Activated gamma-delta T cell treated with anti-CD3 and anti-CD28 coated beads, Interleukin-2, amount 50 U/mL, for 16 hours (primary cell): Measurements from ENCODE around the gene ING1.
"Not testable (repeated sequence)": the region's sequence is repeated elsewhere in the genome, so short reads cannot be mapped to it uniquely, and the experiment has no call there.

Experiments used
- DNase-seq: peaks from one replicate; pipeline ENCODE4 v3.0.0-alpha.2; 2020; ENCODE audit warnings: low read depth

ING1 gene

GRCh38 chr13:110695774-110696173, 17.7 kb upstream of the ING1 start:
- DNase-seq = not testable (repeated sequence)

GRCh38 chr13:110696776-110697175, 16.7 kb upstream of the ING1 start:
- DNase-seq = no peak

DNA sequence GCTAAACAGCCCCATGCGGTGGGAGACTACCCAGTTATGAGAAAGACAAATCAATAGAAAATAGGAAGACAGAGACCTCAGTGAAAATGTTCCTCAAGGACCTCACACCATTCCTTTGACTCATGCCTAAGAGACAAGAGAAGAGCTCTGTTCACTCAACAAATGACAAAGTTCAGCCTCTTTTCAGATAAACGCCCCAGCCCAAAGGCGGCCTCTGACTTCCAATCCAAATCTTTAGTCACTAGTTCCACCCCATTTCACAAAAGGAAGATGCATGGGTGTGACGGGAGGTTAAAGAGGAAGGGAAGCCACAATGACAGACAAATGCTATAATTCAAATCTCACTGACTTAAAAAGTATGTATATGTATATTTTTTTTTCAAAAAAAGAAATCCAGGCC, 15.7 kb upstream of the ING1 start:
- no peak for DNase-seq

GRCh38 chr13:110698689-110699088, 14.8 kb upstream of the ING1 start:
- DNase-seq = no peak

DNA sequence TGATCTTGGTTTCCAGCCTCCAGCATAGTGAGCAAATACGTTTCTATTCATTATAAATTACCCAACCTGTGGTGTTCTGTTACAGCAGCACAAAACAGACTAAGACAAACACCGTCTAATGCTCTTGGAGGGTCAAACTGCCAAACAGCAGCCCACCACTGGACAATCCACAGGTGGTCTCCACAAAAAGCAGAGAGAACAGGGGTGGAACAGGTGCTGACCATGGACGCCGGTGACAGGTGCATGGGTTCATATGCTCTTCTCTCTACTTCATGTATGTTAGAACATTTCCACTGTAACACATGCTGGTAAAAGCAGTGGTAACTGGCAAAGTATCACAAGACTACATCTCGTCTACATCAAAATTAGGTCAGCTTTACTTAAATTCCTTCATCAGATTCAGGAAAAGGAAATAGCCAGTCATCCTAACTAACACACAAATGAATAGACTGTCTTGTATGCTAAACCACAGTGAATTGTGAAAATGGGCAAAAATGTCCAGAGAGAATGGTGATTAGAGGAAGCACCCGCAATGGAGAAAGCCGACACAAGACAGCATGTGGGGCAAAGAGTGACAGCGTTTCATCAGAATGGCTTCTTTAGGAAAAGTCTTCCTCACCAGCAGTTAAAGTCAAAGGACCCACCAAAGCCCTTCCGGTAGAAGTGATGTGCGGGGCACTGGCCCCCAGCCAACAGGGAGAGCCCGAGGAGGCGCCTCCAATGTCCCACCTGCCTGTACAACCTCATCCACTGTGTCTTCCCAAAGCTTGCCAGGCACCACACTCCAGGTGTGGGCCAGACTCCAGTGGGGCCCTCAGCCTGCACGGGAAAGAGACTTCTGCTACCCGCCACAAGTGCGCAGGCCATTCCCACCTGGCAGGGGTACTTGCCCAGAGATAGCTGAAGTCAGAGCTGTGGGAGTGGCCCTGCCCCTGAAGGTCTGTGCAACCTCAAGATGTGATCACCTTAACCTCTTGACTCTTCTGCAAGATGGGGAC, 14.1 kb upstream of the ING1 start:
- DNase-seq = no peak

- DNase-seq = no peak
Observed at GRCh38 chr13:110700186-110700585, 13.3 kb upstream of the ING1 start.

GRCh38 chr13:110700641-110701040, 12.9 kb upstream of the ING1 start:
- no peak for DNase-seq

- not testable (repeated sequence) for DNase-seq
Observed at GRCh38 chr13:110701061-110701460, 12.4 kb upstream of the ING1 start.

DNA sequence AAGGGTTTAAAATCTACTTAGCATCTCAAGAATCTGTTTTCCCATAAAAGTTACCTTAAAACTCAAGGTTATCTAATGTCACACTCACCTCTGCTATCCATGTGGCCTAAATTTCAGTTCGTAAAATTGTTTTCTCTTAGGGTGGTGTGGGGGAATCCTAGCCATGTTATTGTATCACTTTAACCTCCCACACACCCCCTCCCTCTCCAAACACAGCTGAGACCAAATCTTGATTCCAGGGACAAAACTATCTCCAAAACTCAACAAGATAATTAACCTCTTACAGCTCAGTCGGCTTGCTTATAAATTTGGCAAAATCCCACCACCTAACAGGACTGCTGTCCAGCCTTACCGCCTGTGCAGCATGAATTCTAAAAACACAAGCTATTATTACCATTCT, 11.4 kb upstream of the ING1 start:
- no peak for DNase-seq

GRCh38 chr13:110702591-110703526, 10.6 kb upstream of the ING1 start:
- DNase-seq = no peak

GRCh38 chr13:110705356-110705825, 8.1 kb upstream of the ING1 start:
- no peak for DNase-seq

- DNase-seq = peak; percentile 87
Observed at GRCh38 chr13:110705826-110706569, 7.5 kb upstream of the ING1 start, which contains the start of gene CARS2. CARS2 (minus strand) TSS chr13:110706116; CDS start chr13:110706093, 23 bp downstream.

DNA sequence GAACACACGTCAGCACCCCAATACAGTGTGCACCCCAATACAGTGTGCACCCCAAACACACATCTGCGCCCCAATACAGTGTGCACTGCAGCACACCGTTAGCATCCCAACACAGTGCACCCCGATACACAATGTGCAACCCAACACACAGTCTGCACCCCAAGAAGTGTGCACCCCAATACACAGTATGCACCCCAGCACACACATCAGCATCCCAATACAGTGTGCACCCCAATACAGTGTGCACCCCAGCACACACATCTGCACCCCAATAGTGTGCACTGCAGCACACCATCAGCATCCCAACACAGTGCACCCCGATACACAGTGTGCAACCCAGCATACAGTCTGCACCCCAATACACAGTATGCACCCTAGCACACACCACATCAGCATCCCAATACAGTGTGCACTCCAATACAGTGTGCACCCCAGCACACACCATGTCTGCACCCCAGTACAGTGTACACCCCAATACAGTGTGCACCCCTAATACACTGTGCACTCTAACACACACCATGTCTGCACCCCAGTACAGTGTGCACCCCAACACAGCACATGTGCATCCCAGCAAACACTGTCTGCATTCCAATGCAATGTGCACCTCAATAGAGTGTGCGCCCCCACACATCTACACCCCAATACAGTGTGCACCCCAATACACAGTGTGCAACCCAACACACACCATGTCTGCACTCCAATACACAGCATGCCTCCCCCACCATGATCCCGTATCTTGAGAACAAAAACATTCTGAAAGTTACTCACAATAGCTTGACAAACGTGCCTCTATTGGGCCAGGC, 6.7 kb upstream of the ING1 start:
- DNase-seq = no peak

GRCh38 chr13:110712081-110712848, 1.2 kb upstream of the ING1 start:
- peak; percentile 86 for DNase-seq

DNA sequence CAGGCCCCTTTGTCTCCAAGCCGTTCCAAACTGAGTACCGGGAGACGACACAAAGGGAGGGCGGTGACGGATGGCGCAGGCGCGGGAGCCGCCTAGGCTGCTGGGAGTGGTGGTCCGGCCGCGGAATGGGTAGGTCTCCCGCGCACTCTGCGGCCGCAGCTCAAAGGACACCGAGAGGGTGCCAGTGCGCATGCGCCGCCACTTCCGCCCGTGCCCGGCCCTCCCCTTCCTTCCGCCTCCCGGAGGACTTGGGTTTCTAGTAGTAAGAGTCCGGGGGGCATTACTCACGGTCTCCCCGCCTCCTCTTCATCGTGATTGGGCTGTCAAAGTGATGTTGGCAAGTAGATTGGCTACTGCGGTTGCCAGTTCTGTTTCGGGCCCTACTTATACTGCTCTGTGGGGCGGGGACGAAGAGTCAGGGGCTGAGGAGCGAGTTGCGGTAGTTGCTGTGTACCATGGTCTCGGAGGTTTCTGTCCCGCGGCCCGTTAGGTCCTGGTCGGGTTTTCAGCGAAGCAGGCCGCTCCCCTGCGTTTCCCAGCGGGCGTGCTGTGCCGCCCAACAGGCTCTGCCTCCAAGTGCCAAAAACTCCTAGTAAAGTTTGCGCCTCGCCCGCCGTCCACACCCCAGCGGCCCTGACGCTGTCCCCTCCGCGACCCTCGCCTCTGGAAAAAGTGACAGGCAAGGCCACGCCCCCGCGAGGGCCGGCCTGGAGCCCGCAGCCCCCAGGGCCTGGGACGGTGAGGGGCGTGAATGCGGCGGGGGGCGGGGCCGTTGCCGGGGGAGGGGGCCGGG, 455 bp upstream of the ING1 start:
- peak; percentile 99 for DNase-seq

GRCh38 chr13:110713981-110714796, 689 bp downstream of the ING1 start:
- peak; percentile 61 for DNase-seq

- no peak for DNase-seq
Observed at GRCh38 chr13:110714797-110715394, 1.4 kb downstream of the ING1 start.
